ENCODE data around the gene LAMA3.

LAMA3 gene

DNA sequence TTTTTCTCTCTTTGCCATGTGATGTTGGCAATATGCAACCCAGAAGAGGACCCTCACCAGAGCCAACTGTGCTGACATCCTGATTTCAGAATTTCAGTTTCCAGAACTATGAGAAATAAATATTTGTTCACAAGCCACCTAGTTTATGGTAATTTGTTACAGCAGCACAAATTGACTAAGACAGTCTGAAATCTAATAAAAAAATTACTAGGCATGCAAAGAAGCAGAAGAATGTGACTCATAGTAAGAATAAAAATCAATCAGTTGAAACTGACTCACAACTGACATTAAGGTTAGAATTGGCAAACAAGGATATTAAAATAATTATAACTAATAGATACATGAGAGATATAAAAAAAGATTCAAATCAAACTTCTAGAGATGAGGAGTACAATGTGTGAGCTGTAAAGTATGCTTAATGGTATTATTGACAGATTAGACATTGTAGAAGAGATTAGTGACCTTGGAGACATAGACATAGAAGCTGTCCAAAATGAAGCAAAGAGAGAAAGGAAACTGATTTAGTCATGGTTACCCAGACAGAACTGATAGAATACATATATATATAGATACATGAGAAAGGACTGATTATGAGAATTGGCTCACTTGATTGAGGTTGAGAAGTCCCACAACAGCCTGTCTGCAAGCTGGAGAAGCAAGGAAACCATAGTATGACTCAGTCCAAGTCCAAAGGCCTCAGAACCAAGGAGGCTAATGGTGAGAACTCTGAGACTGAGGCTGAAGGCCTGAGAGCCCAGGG lies 297.5 kb downstream of the LAMA3 start:
- Histone ChIP-seq H3K4me1 (ENCODE audit: insufficient read depth, low read length) (peaks cover 3% of the 10 kb centered on the region), H3K4me2 (ENCODE audit: insufficient read depth, low read length) (no peak overlapping the region), H3K27me3 (ENCODE audit: insufficient read depth, low read length, poor library complexity) (no peaks in the 10 kb centered on the region), H4K20me1 (ENCODE audit: insufficient read depth, low read length) (no peaks in the 10 kb centered on the region), H3K36me3 (ENCODE audit: insufficient read depth, low read length) (no peaks in the 10 kb centered on the region), H3K27ac (ENCODE audit: low read length) (no peak overlapping the region), H3K4me3 (ENCODE audit: low read depth in 1 of 2, low read length in 2 of 2) (no peak overlapping the region), H3K9me3 (ENCODE audit: insufficient read depth, low read length, severe bottlenecking) (no peaks in the 10 kb centered on the region), H2AFZ (ENCODE audit: low read depth, low read length) (no peak overlapping the region), H3K9ac (ENCODE audit: low read depth, low read length) (no peak overlapping the region), H3K79me2 (ENCODE audit: insufficient read depth, low read length) (no peaks in the 10 kb centered on the region)
- ATAC-seq (ENCODE audit: insufficient read depth, low read depth) (no peak), DNase-seq (no peak)
- TF ChIP-seq, protein P1, sequence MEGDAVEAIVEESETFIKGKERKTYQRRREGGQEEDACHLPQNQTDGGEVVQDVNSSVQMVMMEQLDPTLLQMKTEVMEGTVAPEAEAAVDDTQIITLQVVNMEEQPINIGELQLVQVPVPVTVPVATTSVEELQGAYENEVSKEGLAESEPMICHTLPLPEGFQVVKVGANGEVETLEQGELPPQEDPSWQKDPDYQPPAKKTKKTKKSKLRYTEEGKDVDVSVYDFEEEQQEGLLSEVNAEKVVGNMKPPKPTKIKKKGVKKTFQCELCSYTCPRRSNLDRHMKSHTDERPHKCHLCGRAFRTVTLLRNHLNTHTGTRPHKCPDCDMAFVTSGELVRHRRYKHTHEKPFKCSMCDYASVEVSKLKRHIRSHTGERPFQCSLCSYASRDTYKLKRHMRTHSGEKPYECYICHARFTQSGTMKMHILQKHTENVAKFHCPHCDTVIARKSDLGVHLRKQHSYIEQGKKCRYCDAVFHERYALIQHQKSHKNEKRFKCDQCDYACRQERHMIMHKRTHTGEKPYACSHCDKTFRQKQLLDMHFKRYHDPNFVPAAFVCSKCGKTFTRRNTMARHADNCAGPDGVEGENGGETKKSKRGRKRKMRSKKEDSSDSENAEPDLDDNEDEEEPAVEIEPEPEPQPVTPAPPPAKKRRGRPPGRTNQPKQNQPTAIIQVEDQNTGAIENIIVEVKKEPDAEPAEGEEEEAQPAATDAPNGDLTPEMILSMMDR (IDR thresholded peaks at IDR 0.05; ENCODE audit: borderline replicate concordance, extremely low read depth, low read length, poor library complexity, severe bottlenecking): no peak
- TF ChIP-seq EZH2 (IDR thresholded peaks at IDR 0.05; ENCODE audit: borderline replicate concordance, low read depth, low read length, severe bottlenecking): no peak

DNA sequence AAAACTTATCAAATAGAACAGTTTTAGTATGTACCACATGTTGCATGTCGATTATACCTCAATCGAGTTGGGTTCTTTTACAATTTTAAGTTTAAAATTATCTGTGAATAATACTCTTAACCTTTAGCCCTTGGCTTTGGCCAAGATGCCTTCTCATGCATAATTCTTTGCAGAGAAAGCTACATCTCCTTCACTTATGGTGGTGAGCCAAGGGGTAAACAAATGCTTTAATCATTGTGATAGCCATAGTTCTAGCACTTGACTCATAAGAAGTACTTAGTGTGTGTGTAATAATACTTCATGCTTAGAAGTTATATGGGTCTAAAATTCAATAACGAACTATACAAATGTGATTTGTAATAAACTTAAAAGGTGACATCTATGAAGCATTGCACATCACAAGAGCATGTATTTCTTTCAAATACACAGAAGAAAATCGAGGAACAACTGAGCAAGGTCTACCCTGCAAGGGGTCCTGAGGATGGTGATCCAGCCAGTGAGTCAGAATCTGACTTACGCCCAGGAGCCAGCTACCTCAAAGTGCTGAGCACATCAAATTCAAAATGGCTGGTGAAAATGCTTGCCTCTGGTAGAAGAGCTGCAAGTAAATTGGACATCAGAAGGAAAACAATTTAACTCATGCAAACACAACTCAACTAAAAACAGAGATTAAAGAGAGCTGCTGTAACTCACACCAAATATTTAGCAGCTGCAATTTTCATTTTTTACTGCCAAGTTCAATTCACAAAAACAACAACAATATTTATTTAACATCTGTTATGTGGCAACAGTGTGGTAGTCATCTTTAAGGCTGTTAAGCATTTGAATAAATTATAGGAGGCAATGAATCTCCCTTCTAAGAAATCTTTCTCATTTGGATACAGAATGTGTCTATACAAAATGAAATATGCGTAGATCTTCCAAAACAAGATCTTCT lies 301.5 kb downstream of the LAMA3 start:
- Histone ChIP-seq H3K36me3 (ENCODE audit: insufficient read depth, low read length) (no peaks in the 10 kb centered on the region), H3K4me1 (ENCODE audit: insufficient read depth, low read length) (peaks cover 5% of the 10 kb centered on the region; the same call in 1 of the 2 replicates), H3K4me2 (ENCODE audit: insufficient read depth, low read length) (no peak overlapping the region), H3K4me3 (ENCODE audit: low read depth in 1 of 2, low read length in 2 of 2) (no peak overlapping the region), H3K9me3 (ENCODE audit: insufficient read depth, low read length, severe bottlenecking) (no peaks in the 10 kb centered on the region), H3K27me3 (ENCODE audit: insufficient read depth, low read length, poor library complexity) (no peaks in the 10 kb centered on the region), H3K27ac (ENCODE audit: low read length) (no peak overlapping the region), H3K79me2 (ENCODE audit: insufficient read depth, low read length) (no peaks in the 10 kb centered on the region), H2AFZ (ENCODE audit: low read depth, low read length) (no peak overlapping the region), H4K20me1 (ENCODE audit: insufficient read depth, low read length) (no peaks in the 10 kb centered on the region), H3K9ac (ENCODE audit: low read depth, low read length) (no peak overlapping the region)
- ATAC-seq (ENCODE audit: insufficient read depth, low read depth) (no peak), DNase-seq (no peak)
- TF ChIP-seq, protein P1 (IDR thresholded peaks at IDR 0.05; ENCODE audit: borderline replicate concordance, extremely low read depth, low read length, poor library complexity, severe bottlenecking): no peak
- TF ChIP-seq EZH2 (IDR thresholded peaks at IDR 0.05; ENCODE audit: borderline replicate concordance, low read depth, low read length, severe bottlenecking): no peak

DNA sequence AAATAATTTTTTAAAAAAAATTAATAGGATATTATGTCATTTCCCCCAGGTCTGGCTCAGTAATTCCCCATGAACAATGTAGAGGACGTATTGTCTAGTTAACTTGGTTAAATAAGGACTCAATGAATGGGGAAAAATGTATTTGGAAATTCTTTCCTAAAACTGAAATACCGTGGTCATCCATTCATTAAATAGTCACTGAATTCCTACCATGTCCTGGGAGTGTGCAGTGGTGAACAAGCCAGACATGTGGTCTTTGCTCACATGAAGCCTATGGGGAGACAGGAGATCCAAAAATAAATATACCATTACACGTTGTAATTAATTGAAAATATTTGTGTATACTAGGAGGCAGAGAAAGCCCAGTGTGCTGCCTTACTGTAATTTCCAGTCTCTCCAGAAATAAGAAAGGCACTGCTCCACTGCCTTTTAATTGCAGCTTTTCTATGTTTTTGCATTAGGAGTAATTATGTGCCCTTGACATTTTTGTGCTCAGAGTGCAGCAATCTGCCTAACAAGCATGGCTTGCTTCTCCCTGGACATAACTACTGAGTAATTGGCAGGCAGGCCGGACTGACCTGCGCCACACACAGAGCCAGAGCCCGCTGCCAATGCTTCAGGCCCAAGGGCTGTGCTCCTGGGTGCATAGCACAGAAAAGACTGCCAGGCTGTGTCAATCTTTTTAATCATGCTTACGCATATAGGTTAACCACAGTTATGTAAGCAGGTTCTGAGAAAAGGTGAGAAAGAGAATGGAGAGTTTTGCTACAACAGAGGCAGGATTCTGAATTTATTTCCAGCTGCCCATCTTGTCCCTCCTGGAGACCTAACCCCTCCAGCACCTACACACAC lies 303.1 kb downstream of the LAMA3 start:
- Histone ChIP-seq H3K9ac (ENCODE audit: low read depth, low read length) (no peak overlapping the region), H3K4me2 (ENCODE audit: insufficient read depth, low read length) (no peak overlapping the region), H2AFZ (ENCODE audit: low read depth, low read length) (no peak overlapping the region), H3K36me3 (ENCODE audit: insufficient read depth, low read length) (no peaks in the 10 kb centered on the region), H4K20me1 (ENCODE audit: insufficient read depth, low read length) (no peaks in the 10 kb centered on the region), H3K27ac (ENCODE audit: low read length) (no peak overlapping the region), H3K79me2 (ENCODE audit: insufficient read depth, low read length) (no peaks in the 10 kb centered on the region), H3K4me1 (ENCODE audit: insufficient read depth, low read length) (peaks cover 5% of the 10 kb centered on the region; the same call in 1 of the 2 replicates), H3K4me3 (ENCODE audit: low read depth in 1 of 2, low read length in 2 of 2) (no peak overlapping the region), H3K27me3 (ENCODE audit: insufficient read depth, low read length, poor library complexity) (no peaks in the 10 kb centered on the region), H3K9me3 (ENCODE audit: insufficient read depth, low read length, severe bottlenecking) (no peaks in the 10 kb centered on the region)
- DNase-seq (no peak), ATAC-seq (ENCODE audit: insufficient read depth, low read depth) (peak; percentile 62)
- TF ChIP-seq EZH2 (IDR thresholded peaks at IDR 0.05; ENCODE audit: borderline replicate concordance, low read depth, low read length, severe bottlenecking): no peak
- TF ChIP-seq, protein P1 (IDR thresholded peaks at IDR 0.05; ENCODE audit: borderline replicate concordance, extremely low read depth, low read length, poor library complexity, severe bottlenecking): no peak

Data from DND-41 (cell line).